SK-N-SH treated with all-trans-retinoic acid at 6 μM for 48 hours (cell line): ENCODE measurements around the gene TRAPPC2.

Experiments used
- BACH2 ChIP-seq: fragments of 250-450 bp; sonication (Bioruptor Pico); IDR thresholded peaks from 2 replicates; pipeline ENCODE4 v1.9.0; 2021; ENCODE audit warnings: mild to moderate bottlenecking, borderline replicate concordance
- PATZ1 ChIP-seq: fragments of 250-450 bp; sonication (Bioruptor Pico); IDR thresholded peaks from 2 replicates; pipeline ENCODE4 v1.8.0; 2020; ENCODE audit warnings: mild to moderate bottlenecking, moderate library complexity, borderline replicate concordance
- RARB ChIP-seq: fragments of 250-450 bp; sonication (Bioruptor Pico); IDR thresholded peaks from 2 replicates; pipeline ENCODE4 v1.8.0; 2021; ENCODE audit warnings: mild to moderate bottlenecking, moderate library complexity
- ZC3H10 ChIP-seq: fragments of 250-450 bp; sonication (Bioruptor Pico); IDR thresholded peaks from 2 replicates; pipeline ENCODE4 v1.5.1; 2021; ENCODE audit warnings: mild to moderate bottlenecking, moderate library complexity
- ZFP30 ChIP-seq: fragments of 450-650 bp; formaldehyde crosslinking; IDR thresholded peaks from 2 replicates; pipeline ENCODE4 v1.5.0; 2022; ENCODE audit warnings: mild to moderate bottlenecking, moderate library complexity
- ZNF70 ChIP-seq: fragments of 450-650 bp; formaldehyde crosslinking; IDR thresholded peaks from 2 replicates; pipeline ENCODE4 v1.5.0; 2020; ENCODE audit warnings: mild to moderate bottlenecking, moderate library complexity
- TF ChIP-seq, protein P1 (sequence below): fragments of 250-450 bp; sonication (Bioruptor Pico); IDR thresholded peaks from 2 replicates; pipeline ENCODE4 v1.5.1; 2020; ENCODE audit warnings: low read depth, mild to moderate bottlenecking, moderate library complexity

- TF ChIP-seq RARB (CRISPR knock-in tag) (no peak), BACH2 (CRISPR knock-in tag) (no peak), ZC3H10 (CRISPR knock-in tag) (no peak), PATZ1 (CRISPR knock-in tag) (no peak), ZFP30 (CRISPR knock-in tag) (no peak), ZNF70 (CRISPR knock-in tag) (no peak)
- TF ChIP-seq, protein P1, sequence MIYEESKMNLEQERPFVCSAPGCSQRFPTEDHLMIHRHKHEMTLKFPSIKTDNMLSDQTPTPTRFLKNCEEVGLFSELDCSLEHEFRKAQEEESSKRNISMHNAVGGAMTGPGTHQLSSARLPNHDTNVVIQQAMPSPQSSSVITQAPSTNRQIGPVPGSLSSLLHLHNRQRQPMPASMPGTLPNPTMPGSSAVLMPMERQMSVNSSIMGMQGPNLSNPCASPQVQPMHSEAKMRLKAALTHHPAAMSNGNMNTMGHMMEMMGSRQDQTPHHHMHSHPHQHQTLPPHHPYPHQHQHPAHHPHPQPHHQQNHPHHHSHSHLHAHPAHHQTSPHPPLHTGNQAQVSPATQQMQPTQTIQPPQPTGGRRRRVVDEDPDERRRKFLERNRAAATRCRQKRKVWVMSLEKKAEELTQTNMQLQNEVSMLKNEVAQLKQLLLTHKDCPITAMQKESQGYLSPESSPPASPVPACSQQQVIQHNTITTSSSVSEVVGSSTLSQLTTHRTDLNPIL (CRISPR knock-in tag) = no peak
Measured at GRCh38 chrX:13756381-13756780, 22.0 kb upstream of the TRAPPC2 start.
